ENCODE results near the gene ZMYND11. TPM values are rescaled to one million over a fixed set of nuclear protein-coding genes. Genes with fewer than 3 reads are reported as not detected.

ZMYND11 gene
- total RNA-seq, 1 donor from 2014 or later, result 41.6 TPM

GRCh38 chr10:167383-167782 is 32.1 kb downstream of the ZMYND11 start:
- no peak overlapping the region for H3K4me3 Mint-ChIP-seq (ENCODE audit: unreplicated experiment)
- no peak for TF ChIP-seq CTCF (IDR thresholded peaks at IDR 0.05; ENCODE audit: unreplicated experiment)
- DNase-seq (ENCODE audit: low spot score), result no peak
- no peak overlapping the region for H3K27ac Mint-ChIP-seq (ENCODE audit: unreplicated experiment)
- no peaks in the 10 kb centered on the region for H3K27me3 Mint-ChIP-seq (ENCODE audit: unreplicated experiment)
- H3K36me3 Mint-ChIP-seq (ENCODE audit: low read depth, unreplicated experiment), result no peaks in the 10 kb centered on the region
- H3K4me1 Mint-ChIP-seq (ENCODE audit: unreplicated experiment), result no peaks in the 10 kb centered on the region
- H3K9me3 Mint-ChIP-seq (ENCODE audit: unreplicated experiment), result no peaks in the 10 kb centered on the region

- Mint-ChIP-seq H3K4me3 (ENCODE audit: unreplicated experiment) (no peak overlapping the region), H3K9me3 (ENCODE audit: unreplicated experiment) (no peaks in the 10 kb centered on the region), H3K4me1 (ENCODE audit: unreplicated experiment) (peaks cover 3% of the 10 kb centered on the region), H3K36me3 (ENCODE audit: low read depth, unreplicated experiment) (no peaks in the 10 kb centered on the region), H3K27me3 (ENCODE audit: unreplicated experiment) (no peaks in the 10 kb centered on the region), H3K27ac (ENCODE audit: unreplicated experiment) (no peak overlapping the region)
- no peak for DNase-seq (ENCODE audit: low spot score)
- no peak for TF ChIP-seq CTCF (IDR thresholded peaks at IDR 0.05; ENCODE audit: unreplicated experiment)
These were observed 38.5 kb downstream of the ZMYND11 start for GRCh38 chr10:173741-174140.

GRCh38 chr10:176677-177076 is 41.4 kb downstream of the ZMYND11 start:
- no peak for TF ChIP-seq CTCF (IDR thresholded peaks at IDR 0.05; ENCODE audit: unreplicated experiment)
- Mint-ChIP-seq H3K27me3 (ENCODE audit: unreplicated experiment) (no peaks in the 10 kb centered on the region), H3K4me3 (ENCODE audit: unreplicated experiment) (no peak overlapping the region), H3K4me1 (ENCODE audit: unreplicated experiment) (peaks cover 3% of the 10 kb centered on the region), H3K36me3 (ENCODE audit: low read depth, unreplicated experiment) (no peaks in the 10 kb centered on the region), H3K27ac (ENCODE audit: unreplicated experiment) (no peak overlapping the region), H3K9me3 (ENCODE audit: unreplicated experiment) (no peaks in the 10 kb centered on the region)
- DNase-seq (ENCODE audit: low spot score), result no peak

DNA sequence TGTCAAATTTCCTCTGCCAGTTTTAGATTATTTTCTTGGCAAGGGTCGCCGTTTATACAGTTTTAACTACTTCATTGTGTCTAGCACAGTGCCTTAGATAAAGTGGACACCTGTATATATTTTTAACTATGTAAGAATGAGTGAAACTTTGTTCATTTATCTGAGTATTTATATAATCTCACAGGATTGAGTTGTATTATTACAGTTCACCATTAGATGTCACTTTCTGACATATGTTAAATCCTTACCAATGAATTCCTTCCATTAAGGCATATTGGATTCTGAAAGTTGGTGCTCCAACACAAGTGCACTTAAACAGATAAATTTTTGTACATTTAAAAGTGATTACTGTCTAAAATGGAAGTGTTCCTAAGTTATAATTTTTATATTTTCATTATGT is 43.0 kb downstream of the ZMYND11 start:
- peaks cover 7% of the 10 kb centered on the region for H3K4me1 Mint-ChIP-seq (ENCODE audit: unreplicated experiment)
- TF ChIP-seq CTCF (IDR thresholded peaks at IDR 0.05; ENCODE audit: unreplicated experiment), result no peak

DNA sequence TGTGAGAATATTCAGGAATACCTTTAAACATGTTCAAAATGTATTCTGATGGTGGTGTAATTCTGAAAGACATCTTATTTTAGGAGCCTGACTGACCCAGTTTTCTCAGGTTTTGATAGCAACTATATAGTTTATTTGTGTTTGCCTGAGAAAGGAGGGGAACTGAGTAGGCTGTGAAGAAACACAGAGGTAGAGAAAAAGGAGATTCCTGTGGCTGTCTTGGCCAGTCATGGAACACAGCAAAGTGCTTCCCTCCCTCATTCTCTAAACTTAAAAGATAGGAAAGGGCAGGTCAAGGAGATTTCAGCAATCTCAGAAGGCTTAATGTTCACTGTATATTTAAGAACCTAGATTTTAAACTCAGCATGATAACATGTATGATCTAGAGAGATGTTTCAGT is 43.5 kb downstream of the ZMYND11 start:
- peaks cover 7% of the 10 kb centered on the region for H3K4me1 Mint-ChIP-seq (ENCODE audit: unreplicated experiment)
- H3K27me3 Mint-ChIP-seq (ENCODE audit: unreplicated experiment), result no peaks in the 10 kb centered on the region
- no peak for TF ChIP-seq CTCF (IDR thresholded peaks at IDR 0.05; ENCODE audit: unreplicated experiment)
- H3K4me3 Mint-ChIP-seq (ENCODE audit: unreplicated experiment), result no peak overlapping the region
- DNase-seq (ENCODE audit: low spot score), result no peak
- H3K27ac Mint-ChIP-seq (ENCODE audit: unreplicated experiment), result no peak overlapping the region
- peaks cover 11% of the 10 kb centered on the region for H3K36me3 Mint-ChIP-seq (ENCODE audit: low read depth, unreplicated experiment)
- H3K9me3 Mint-ChIP-seq (ENCODE audit: unreplicated experiment), result no peaks in the 10 kb centered on the region

More for the DNA sequence above, 43.0 kb downstream of the ZMYND11 start:
- no peak for DNase-seq (ENCODE audit: low spot score)
- H3K27ac Mint-ChIP-seq (ENCODE audit: unreplicated experiment), result no peak overlapping the region
- H3K9me3 Mint-ChIP-seq (ENCODE audit: unreplicated experiment), result no peaks in the 10 kb centered on the region
- no peaks in the 10 kb centered on the region for H3K27me3 Mint-ChIP-seq (ENCODE audit: unreplicated experiment)
- no peak overlapping the region for H3K4me3 Mint-ChIP-seq (ENCODE audit: unreplicated experiment)
- H3K36me3 Mint-ChIP-seq (ENCODE audit: low read depth, unreplicated experiment), result peaks cover 6% of the 10 kb centered on the region

Data from endothelial cell (in vitro differentiated cells).